Measurements from ENCODE around the gene ACOX3. TPM values are rescaled to one million over a fixed set of nuclear protein-coding genes. Genes with fewer than 3 reads are reported as not detected.

The ACOX3 gene
- total and polyA plus RNA-seq, 4 donors: 15.6 to 32.2 (median 21.5) TPM

- 49 to 64% methylated on average over 17 of the region's 17 CpGs for WGBS, 2 donors
- Histone ChIP-seq H3K27ac (ENCODE audit: low read depth in 1 of 2, low read length in 1 of 2) (no peak overlapping the region), H3K9ac (ENCODE audit: insufficient read depth in 1 of 2, low read length in 2 of 2) (peak overlapping the region; percentile 67 to 78), H3K27me3 (ENCODE audit: control insufficient read depth in 3 of 3, insufficient read depth in 3 of 3, low read length in 2 of 3) (no peaks in the 10 kb centered on the region), H3K4me1 (ENCODE audit: control insufficient read depth in 5 of 5, insufficient read depth in 5 of 5, low read length in 5 of 5) (peaks cover 5 to 45% (median 14%) of the 10 kb centered on the region in 5 donors), H3K4me3 (peak overlapping the region; percentile 99), H3K9me3 (ENCODE audit: control insufficient read depth in 4 of 4, insufficient read depth in 3 of 4, low read length in 3 of 4) (no peaks in the 10 kb centered on the region), H3K36me3 (ENCODE audit: control insufficient read depth in 4 of 4, insufficient read depth in 4 of 4, low read length in 4 of 4) (peaks cover 0 to 5% (median 3%) of the 10 kb centered on the region in 4 donors)
- no peak for TF ChIP-seq CTCF (IDR thresholded peaks at IDR 0.05; ENCODE audit: control extremely low read depth, extremely low read depth)
- DNase-seq: no peak
- no peak for ATAC-seq (ENCODE audit: insufficient read depth, low FRiP score)
Observed at GRCh38 chr4:8441499-8442091, 1.1 kb upstream of the ACOX3 start.

- peak overlapping the region; percentile 93 to 96 for H3K27ac ChIP-seq (ENCODE audit: low read depth in 1 of 2, low read length in 1 of 2)
- H3K4me1 ChIP-seq (ENCODE audit: control insufficient read depth in 5 of 5, insufficient read depth in 5 of 5, low read length in 5 of 5): peaks cover 8 to 57% (median 18%) of the 10 kb centered on the region in 5 donors
- no peaks in the 10 kb centered on the region for H3K9me3 ChIP-seq (ENCODE audit: control insufficient read depth in 4 of 4, insufficient read depth in 3 of 4, low read length in 3 of 4)
- 11 to 26% methylated on average over 12 of the region's 12 CpGs for WGBS, 2 donors
- peaks cover 0 to 5% (median 0%) of the 10 kb centered on the region in 4 donors for H3K36me3 ChIP-seq (ENCODE audit: control insufficient read depth in 4 of 4, insufficient read depth in 4 of 4, low read length in 4 of 4)
- peak; percentile 2 for ATAC-seq (ENCODE audit: insufficient read depth, low FRiP score)
- no peak for TF ChIP-seq CTCF (IDR thresholded peaks at IDR 0.05; ENCODE audit: control extremely low read depth, extremely low read depth)
- peak in 1 of 3 donors; percentile 69 for DNase-seq
- no peaks in the 10 kb centered on the region for H3K27me3 ChIP-seq (ENCODE audit: control insufficient read depth in 3 of 3, insufficient read depth in 3 of 3, low read length in 2 of 3)
- peak overlapping the region; percentile 75 to 100 for H3K9ac ChIP-seq (ENCODE audit: insufficient read depth in 1 of 2, low read length in 2 of 2)
- peak overlapping the region; percentile 71 for H3K4me3 ChIP-seq
Observed at GRCh38 chr4:8439914-8440491, 520 bp downstream of the ACOX3 start.

- Histone ChIP-seq H3K27ac (ENCODE audit: low read depth in 1 of 2, low read length in 1 of 2) (no peak overlapping the region), H3K9ac (ENCODE audit: insufficient read depth in 1 of 2, low read length in 2 of 2) (no peak overlapping the region), H3K36me3 (ENCODE audit: control insufficient read depth in 4 of 4, insufficient read depth in 4 of 4, low read length in 4 of 4) (peaks cover 0 to 5% (median 0%) of the 10 kb centered on the region in 4 donors), H3K27me3 (ENCODE audit: control insufficient read depth in 3 of 3, insufficient read depth in 3 of 3, low read length in 2 of 3) (no peaks in the 10 kb centered on the region), H3K4me1 (ENCODE audit: control insufficient read depth in 5 of 5, insufficient read depth in 5 of 5, low read length in 5 of 5) (peaks cover 8 to 59% (median 18%) of the 10 kb centered on the region in 5 donors), H3K4me3 (no peak overlapping the region), H3K9me3 (ENCODE audit: control insufficient read depth in 4 of 4, insufficient read depth in 3 of 4, low read length in 3 of 4) (no peaks in the 10 kb centered on the region)
- WGBS, 2 donors: 44 to 77% methylated on average over 3 of the region's 3 CpGs
- DNase-seq (peak in 2 of 3 donors; percentile 39 to 42), ATAC-seq (ENCODE audit: insufficient read depth, low FRiP score) (no peak)
- no peak for TF ChIP-seq CTCF (IDR thresholded peaks at IDR 0.05; ENCODE audit: control extremely low read depth, extremely low read depth)
Observed at GRCh38 chr4:8439168-8439567, 1.4 kb downstream of the ACOX3 start.
